ENCODE data around the gene ARHGAP30.
"Not testable (repeated sequence)": the region's sequence is repeated elsewhere in the genome, so short reads cannot be mapped to it uniquely, and the experiment has no call there.

The ARHGAP30 gene

GRCh38 chr1:161069731-161070270 lies at the start of gene ARHGAP30:
Gene ARHGAP30 (minus strand): TSS chr1:161069891. CDS start chr1:161069624, 267 bp downstream.
- peak; percentile 39 to 63 for DNase-seq (ENCODE audit: low read depth in 2 of 2)

DNA sequence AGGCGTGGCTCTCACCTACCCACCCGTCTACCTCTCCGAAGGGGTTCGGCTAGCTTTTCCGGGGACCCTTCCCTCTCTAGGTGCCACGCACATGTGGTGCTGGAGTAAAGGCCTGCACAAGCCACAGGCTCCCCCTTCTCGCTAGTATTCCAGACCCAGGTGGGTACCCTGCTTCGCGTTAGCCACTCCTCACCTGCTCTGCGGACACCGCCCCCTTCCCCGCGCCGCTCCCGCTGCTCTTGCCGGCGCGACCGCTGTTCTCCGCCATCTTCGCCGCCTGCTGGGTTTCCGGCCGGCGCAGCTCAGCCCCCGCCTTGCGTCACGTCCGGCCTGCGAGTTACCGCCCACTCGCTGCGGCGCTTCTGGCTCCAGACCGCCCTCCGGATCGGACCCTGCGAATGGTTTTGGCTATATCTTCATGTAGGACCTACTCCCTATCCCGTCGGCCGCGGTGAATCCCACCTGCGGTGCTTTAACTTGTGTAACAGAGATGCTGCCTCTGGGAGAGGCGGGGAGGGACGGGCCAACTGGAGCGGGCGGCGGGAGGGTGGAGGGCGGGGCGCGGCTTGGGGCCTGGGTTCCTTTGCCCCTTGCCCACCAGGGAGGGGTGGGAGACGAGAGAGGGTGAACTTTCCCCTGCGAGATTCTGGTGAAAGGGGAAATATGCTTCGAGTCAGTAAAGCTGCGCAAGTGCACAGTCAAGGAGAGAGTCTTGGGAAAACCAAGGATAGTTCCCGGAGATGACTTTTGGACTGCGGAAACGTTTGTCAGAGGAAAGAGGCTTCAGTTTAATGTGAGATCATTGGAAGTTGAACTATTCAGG lies 48.3 kb upstream of the ARHGAP30 start, which contains the start of the genes NIT1 and PFDN2:
TSS of gene NIT1 (plus strand) at position 347 of the 823 bp plus-strand sequence. CDS start at position 419, 72 bp downstream.
TSS of gene PFDN2 (minus strand) at position 279 of the 823 bp plus-strand sequence. CDS start at position 268, 11 bp downstream.
- peak; percentile 41 to 71 for DNase-seq (ENCODE audit: low read depth in 2 of 2)

GRCh38 chr1:161115961-161116360 lies 46.3 kb upstream of the ARHGAP30 start:
- not testable (repeated sequence) for DNase-seq (ENCODE audit: low read depth in 2 of 2)

GRCh38 chr1:161115132-161115711 lies 45.5 kb upstream of the ARHGAP30 start:
- no peak for DNase-seq (ENCODE audit: low read depth in 2 of 2)

- DNase-seq (ENCODE audit: low read depth in 2 of 2): no peak
Observed at GRCh38 chr1:161114556-161114955, 44.9 kb upstream of the ARHGAP30 start.

GRCh38 chr1:161113915-161114314 lies 44.2 kb upstream of the ARHGAP30 start:
- no peak for DNase-seq (ENCODE audit: low read depth in 2 of 2)

DNA sequence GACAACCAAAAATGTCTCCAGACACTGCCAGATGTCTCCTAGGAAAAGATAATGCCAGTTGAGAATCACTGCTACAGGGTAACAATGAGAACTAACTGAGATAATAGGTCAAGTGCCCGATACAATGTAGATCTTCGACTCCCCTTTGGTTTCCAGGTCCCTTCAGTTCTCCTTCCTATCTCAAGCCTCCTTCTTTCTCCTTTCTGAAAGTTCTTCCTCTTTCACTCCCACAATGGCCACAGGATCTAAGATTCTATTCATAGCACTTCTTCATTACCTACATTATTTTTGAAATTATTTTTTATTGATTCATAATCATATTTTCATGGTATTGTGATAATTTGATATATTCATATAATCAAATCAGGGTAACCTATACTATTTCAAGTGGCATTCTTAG lies 41.8 kb upstream of the ARHGAP30 start:
- no peak for DNase-seq (ENCODE audit: low read depth in 2 of 2)

DNA sequence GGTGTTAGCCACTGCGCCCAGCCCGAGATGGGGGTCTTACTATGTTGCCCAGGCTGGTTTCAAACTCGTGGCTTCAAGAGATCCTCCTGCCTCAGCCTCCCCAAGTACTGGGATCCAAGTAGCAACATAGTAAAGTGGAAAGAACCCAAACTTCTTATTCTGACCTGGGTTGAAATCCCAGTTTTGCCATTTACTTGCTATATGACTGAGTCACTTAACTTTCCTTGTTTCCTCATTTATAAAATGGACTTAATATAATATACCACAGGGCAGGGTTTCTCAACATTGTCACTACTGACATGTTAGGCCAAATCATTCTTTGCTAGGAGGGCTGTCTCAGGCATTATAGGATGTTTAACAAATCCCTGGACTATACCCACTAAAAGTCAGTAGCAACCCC lies 41.4 kb upstream of the ARHGAP30 start:
- no peak for DNase-seq (ENCODE audit: low read depth in 2 of 2)

- DNase-seq (ENCODE audit: low read depth in 2 of 2): no peak
Observed at GRCh38 chr1:161106431-161106830, 36.7 kb upstream of the ARHGAP30 start.

DNA sequence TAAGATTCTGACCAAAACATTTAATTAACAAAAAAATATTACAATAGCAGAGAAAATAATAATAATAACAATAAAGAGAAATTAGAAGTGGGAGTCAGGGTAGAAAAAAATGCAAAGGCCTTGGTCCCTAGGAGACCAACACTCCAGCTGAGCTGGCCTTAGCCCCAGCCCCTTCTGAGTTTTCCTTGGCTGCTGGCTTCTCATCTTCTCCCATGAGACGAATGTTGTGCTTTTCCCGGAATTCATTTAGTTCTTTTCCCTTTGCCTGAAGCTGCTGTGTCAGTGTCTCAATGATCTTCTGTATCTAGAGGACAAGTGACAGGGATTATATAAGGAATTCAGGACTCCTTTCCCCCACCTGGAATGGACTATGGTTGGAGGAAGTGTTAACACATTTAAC lies 30.9 kb upstream of the ARHGAP30 start:
- no peak for DNase-seq (ENCODE audit: low read depth in 2 of 2)

GRCh38 chr1:161099090-161099802 lies 29.6 kb upstream of the ARHGAP30 start:
- no peak for DNase-seq (ENCODE audit: low read depth in 2 of 2)

GRCh38 chr1:161098210-161099068 lies 28.7 kb upstream of the ARHGAP30 start, which contains the start of gene KLHDC9:
Gene KLHDC9 (plus strand): TSS chr1:161098361. CDS start chr1:161098536, 175 bp downstream.
- DNase-seq (ENCODE audit: low read depth in 2 of 2): peak in 1 of 2 donors; percentile 37

DNA sequence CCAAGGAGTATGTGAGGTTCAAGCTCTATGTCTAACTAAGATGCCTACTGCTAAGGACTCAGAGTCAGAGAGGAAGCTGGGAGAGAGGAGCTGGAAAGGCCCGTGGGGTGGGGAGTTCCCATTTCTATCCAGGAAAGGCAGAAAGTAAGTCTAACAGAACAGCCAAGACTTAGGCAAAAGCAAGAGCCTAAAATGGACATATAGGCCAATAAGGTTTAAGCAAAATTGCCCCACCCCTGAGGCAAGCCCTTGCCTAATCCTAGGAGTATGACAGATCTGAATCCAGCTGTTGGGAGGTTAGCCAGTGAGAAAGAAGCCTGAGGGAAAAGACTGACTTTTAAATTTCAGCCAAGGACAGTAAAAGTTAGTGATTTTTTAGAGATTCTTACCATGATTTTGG lies 26.8 kb upstream of the ARHGAP30 start:
- DNase-seq (ENCODE audit: low read depth in 2 of 2): no peak

DNA sequence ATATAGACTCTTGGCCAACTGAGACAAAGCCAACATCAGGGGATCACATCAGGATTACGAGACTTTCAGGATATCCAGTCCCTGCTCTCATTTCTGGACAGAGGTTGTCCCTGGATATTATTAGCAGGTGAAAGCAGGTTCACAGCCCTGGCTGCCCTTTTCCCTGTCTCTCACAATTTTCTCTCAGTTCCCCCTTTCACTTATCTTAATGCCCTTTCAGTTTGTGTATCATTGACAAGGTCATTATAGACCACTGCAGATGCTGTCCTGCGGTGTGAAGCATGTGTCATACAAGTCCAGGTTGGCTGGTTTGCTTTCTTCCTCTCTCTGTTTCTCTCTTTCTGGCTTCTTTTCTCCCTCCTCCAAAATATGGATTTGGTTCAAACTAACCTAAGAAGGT lies 26.3 kb upstream of the ARHGAP30 start:
- DNase-seq (ENCODE audit: low read depth in 2 of 2): no peak

DNA sequence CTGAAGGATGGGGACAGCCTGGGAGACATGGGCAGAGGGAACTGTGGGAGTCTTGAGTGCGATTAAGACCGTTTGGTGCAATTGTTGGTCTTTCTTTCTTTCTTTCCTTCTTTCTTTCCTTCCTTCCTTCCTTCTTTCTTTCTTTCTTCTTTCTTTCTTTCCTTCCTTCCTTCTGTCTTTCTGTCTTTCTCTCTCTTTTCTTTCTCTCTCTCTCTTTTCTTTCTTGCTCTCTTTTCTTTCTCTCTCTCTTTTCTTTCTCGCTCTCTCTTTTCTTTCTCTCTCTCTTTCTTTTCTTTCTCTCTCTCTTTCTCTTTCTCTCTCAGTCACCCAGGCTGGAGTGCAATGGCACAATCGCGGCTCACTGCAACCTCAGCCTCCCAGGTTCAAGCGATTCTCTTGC lies 25.5 kb upstream of the ARHGAP30 start:
- no peak for DNase-seq (ENCODE audit: low read depth in 2 of 2)

DNA sequence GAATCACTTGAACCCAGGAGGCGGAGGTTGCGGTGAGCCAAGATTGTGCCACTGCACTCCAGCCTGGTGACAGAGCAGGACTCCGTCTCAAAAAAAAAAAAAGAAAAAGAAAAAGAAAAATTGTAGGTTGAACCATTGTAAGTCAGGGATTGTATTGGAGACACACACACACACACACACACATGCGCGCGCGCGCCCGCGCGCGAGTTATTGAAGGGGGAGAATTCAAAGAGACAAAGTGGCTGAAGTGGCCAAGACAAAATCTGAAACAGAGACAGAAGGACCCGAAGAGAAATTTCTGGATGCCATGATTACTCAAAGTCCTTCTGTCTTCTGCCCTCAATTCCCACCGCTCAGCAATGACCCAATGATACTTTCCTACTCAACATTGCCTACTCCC lies 24.8 kb upstream of the ARHGAP30 start:
- no peak for DNase-seq (ENCODE audit: low read depth in 2 of 2)

DNA sequence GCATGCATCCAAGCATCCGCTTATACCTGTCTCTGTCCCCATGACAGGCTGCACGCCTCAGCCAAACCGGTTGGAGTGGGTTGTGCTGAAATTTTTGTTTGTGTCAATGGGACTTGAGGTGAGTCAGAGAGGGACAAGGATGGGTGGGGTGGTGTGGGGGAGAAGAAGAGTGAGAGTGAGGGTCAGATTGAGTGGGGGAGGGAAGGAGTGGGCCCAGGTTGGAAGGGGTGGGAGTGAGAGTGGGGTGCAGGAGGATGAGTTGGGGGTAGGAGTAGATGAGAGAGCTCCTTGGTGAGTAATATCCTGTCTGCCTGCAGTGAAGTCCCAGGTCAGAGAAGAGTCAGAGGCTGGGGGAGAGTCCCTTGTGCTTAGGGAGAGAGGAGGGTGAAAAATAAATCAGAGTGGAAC lies 22.9 kb upstream of the ARHGAP30 start:
- DNase-seq (ENCODE audit: low read depth in 2 of 2): no peak

DNA sequence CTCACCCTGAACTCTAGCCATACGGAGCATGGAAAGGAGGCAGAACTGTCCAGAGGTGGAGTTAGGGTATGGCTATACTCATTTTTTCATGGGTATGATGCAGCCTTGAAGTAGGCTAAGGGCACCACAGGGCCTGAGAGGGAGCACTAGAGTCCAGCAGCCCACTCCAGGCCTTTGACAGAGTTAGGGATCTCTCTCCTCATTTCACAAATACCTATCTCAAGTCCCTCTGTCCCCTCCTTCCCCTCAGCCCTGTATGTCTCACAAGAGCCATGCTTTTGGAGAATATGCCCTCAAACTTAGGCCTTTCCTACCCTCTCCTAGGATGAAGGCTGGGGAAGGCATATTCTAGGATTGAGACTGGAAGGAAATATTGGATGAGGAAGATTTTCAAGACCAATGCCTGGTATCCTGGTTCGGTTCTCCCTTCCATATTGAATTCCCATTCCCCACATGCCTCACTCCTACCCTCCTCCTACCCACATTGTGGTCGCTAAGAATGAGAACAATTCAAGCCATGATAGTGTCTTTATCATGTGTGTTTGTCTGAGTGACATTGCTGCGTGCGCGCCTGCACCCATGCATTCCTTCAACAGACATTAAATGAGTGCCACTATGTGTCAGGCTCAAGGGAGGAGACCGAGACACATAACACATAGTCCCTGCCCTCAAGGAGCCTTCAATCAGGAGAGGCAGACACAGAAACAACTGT lies 22.3 kb upstream of the ARHGAP30 start:
- no peak for DNase-seq (ENCODE audit: low read depth in 2 of 2)

GRCh38 chr1:161091093-161091492 lies 21.4 kb upstream of the ARHGAP30 start:
- no peak for DNase-seq (ENCODE audit: low read depth in 2 of 2)

DNA sequence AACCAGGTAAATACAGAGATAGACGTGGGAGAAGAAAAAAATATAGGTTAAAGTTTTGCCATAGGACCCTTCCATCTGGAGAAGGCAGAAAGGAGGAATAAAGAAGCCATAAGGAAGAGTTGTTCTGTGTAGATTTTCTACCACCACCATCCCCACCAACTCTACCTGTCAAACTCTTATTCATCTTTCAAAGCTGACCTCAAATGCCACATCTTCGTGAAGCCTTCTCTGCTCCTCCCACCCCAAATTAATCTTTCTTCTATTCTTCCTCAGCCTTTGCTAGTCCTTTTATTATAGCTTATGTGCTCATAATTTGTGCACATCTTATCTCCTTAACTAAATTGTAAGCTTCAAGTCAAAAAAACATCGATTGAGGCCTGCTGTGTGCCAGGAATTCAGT lies 20.9 kb upstream of the ARHGAP30 start:
- DNase-seq (ENCODE audit: low read depth in 2 of 2): no peak

Data from stimulated activated CD4-positive, alpha-beta T cell treated with anti-CD3 and anti-CD28 coated beads, Interleukin-1b, Interleukin-23, amount 100 ng/mL, for 1 hour (primary cell).